GM21825 (cell line): ENCODE measurements around the gene PNRC1.
"Not testable (repeated sequence)": the region's sequence is repeated elsewhere in the genome, so short reads cannot be mapped to it uniquely, and the experiment has no call there.

Experiments used
- ATAC-seq: cut with Tn5 transposase; IDR thresholded peaks from one replicate; pipeline ENCODE4 v1.9.1; 2021; ENCODE audit warnings: mild to moderate bottlenecking, moderate library complexity; ENCODE audit not compliant: unreplicated experiment

Gene PNRC1

DNA sequence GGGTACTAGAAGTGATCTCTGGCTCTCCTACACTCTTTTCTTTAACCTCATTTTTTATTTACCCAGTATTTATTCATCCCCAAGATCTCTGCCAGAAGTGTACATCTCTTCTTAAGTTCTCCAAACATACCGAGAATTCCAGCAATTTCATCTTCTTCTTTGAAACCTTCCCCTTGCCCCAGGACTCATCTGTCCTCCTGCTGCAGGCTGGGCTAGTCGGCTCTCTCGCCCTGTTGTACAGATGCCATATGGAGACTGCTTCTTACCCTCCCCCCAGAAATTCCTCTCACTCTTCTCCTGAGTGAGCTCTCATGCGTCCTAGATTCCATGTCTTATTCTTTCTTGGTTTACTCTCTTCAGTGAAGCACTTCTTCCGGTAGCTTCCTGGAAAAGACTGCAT lies 21.9 kb upstream of the PNRC1 start:
- ATAC-seq: no peak

DNA sequence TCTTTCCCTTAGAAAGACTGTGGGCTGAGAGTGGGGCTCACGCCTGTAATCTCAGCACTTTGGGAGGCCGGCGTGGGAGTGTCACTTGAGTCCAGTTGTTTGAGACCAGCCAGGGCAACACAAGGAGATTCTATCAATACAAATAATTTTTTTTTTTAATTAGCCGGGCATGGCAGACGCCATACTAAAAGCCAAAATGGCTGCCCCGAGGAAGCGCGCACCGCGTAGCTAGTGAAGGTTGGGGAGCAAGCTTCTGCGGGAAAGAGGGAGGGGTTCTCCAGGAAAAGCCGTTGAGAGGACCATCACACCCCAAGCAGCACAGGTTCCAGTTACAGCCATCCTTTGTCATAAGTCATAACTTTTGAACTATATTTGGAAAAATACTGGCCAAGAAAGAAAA lies 21.3 kb upstream of the PNRC1 start:
- no peak for ATAC-seq

DNA sequence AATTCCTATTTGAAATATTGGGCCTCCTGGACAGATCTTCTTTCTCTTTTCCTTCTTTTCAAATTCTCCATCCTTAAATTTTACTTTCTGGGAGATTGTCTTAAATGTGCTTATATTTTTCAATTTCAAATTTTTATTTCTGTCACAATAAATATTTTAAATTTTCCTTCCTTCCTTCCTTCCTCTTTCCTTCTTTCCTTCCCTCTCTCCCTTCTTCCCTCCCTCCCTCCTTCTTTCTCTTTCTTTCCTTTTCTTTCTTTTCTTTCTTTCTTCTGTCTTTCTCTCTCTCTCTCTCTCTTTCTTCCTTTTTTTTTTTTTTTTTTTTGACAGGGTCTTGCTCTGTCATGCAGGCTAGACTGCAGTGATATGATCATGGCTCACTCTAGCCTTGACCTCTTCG lies 16.7 kb upstream of the PNRC1 start:
- ATAC-seq: no peak

DNA sequence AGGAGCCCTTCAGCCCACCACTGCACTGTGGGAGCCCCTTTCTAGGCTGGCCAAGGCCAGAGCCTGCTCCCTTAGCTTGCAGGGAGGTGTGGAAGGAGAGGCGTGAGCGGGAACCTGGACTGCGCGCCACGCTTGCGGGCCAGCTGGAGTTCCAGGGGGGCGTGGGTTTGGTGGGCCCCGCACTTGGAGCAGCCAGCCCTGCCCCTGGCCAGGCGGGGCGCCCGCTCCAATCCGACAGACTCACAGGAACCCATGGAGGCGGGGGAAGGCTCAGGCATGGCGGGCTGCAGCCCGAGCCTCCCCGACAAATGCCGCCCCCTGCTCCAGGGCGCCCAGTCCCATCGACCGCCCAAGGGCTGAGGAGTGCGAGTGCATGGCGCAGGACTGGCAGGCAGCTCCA lies 15.6 kb upstream of the PNRC1 start:
- ATAC-seq: not testable (repeated sequence)

DNA sequence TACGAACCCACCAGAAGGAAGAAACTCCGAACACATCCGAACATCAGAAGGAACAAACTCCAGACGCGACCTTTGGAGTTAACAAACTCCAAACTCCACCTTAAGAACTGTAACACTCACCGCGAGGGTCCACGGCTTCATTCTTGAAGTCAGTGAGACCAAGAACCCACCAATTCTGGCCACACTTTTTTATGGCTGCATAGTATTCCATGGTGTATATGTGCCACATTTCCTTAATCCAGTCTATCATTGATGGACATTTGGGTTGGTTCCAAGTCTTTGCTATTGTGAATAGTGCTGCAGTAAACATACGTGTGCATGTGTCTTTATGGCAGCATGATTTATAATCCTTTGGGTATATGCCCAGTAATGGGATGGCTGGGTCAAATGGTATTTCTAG lies 14.4 kb upstream of the PNRC1 start:
- ATAC-seq: not testable (repeated sequence)

DNA sequence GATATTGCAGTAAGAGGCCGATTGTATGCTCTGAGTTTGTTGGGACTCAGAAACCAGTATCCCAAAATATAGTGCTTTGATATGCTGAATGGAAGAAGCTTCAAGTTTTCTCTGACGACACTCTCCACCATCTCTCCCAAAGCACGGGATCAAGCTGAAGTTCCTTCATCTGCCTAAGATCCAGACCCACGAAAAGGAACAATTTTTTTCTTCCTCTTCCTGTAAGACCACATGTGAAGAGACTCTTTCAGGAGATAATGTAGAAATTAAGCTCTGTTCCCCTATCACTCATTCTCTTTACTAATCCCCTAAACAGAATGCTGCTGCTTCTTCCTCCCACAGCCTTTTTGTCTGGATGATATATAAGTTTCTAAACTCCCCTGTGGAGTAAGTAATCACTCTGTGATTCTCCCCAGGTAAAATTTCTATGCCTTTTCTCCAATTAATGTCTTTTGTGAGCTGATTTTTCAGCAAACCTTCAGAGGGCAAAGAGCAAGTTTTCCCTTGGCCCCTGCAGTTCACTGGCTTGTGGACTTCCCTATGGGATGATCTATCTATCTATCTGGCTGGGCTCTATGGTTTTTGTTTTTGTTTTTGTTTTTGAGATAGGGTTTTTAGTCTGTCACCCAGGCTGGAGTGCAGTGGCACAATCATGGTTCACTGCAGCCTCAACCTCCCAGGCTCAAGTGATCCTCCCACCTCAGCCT lies 13.5 kb upstream of the PNRC1 start:
- no peak for ATAC-seq

DNA sequence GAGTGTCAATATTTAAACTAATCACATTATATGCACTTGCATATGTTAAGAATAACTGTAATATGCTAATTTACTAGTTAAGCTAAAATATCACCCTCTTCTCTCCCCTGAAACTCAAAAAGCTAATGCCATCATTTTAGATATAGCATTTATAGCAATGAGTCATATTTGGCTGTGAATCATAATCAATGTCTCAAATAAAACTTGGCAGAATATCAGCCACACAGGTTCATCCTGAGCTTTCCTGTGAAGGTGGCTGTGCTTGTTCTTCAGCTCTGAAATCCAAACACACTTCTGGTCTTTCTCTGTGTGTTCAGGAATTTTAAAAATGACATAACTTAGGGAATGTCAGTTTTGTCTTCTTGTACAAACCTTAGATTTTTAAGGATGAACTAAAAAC lies 12.8 kb upstream of the PNRC1 start:
- ATAC-seq: no peak

DNA sequence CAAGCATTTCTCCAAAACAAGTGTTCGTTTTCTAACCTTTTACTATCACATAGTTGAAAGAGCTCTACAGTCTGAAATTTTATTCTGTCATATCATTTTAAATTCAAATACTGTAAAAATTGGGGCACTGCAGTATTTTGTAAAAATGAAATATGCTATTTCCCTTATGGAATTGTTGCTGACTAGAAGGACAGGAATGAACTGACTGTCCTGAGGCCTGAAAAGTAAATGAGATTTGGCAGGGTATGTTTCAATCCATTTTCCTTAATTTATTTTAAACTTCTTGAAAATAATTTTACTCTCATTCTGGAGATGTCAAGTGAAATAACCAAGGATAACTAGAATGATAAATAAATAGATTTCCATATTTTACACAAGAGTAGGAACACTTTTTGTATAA lies 11.9 kb upstream of the PNRC1 start:
- no peak for ATAC-seq

DNA sequence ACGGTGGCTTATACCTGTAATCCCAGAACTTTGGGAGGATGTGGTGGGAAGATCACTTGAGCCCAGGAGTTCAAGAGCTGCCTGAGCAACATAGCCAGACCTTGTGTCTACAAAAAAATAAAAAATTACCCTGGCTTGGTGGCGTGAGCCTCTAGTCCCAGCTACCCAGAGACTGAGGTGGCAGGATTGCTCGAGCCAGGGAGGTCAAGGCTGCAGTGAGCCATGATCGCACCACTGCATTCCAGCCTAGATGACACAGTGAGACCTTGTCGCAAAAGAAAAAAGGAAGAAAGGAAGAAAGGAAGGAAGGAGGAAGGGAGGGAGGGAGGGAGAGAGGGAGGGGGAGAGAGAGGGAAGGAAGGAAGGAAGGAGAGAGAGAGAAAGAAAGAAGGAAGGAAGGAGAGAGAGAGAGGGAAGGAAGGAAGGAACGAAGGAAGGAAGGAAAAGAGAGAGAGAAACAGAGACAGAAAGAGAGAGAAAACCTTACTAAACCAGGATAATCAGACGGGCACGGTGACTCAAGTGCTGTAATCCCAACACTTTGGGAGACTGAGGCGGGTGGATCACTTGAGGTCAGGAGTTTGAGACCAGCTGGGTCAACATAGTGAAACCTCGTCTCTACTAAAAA lies 10.9 kb upstream of the PNRC1 start:
- ATAC-seq: no peak

DNA sequence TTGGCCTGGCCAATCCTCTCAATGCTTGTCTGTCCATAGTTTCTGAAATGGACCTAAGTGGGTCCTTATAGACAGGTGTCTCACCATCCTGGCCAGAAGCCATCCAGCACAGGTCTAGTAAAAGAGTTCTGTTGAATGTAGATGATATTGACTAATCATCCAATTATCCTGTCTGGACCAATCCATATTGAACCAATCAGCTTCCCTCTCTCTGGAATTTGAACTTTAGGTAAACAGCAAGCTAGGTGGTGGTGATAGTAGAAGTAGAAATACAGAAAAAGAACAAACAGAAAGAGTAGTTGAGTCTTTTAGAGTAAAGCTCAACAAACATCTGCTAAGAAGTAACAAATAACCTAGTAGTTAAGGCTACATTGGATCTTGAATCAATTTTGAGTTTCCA lies 9.5 kb upstream of the PNRC1 start:
- no peak for ATAC-seq

DNA sequence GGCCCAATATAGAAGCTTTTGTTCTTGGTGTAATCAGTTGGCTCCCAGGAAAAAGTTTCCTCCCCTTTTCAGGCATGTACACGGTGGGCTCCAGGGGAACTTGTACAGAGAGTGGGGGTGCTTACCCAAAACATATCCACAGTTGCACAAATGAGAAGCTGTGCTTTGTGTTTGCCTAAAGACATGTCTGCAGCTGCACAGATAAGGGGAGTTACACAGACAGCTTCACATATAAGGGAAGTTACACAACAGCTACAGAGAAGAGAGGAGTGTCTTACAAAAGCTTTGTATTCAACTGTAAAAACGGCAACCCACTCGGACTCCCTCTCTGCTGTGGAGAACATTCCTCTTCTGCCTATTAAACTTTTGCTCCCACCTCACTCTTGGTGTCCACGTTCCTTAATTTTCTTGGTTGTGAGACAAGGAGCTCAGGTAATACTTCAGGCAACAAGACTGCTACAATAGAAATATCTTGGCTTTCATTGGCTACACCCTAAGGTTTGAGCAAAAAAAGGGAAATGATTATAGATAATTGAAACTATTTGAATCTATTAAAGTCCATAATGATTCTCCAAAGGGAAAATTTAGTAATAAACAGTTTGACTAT lies 7.4 kb upstream of the PNRC1 start:
- no peak for ATAC-seq

DNA sequence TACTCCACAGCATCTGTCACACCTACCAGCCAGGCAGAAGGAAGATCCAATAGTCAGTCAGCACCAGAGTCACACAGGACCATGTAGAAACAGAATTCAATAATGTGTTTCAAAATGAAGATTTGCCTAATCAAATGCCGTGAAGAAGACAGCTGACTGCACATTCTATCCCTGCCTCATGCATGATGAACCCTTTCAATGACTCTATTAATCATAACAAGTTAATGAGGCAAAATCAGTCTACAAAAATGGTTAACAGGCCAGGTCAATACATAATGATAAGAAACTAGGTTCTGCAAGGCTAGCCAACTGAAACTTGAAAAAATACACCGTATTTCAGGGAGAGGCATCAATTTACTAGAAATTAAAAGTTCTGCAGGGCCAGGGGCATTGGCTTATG lies 6.7 kb upstream of the PNRC1 start:
- ATAC-seq: no peak

DNA sequence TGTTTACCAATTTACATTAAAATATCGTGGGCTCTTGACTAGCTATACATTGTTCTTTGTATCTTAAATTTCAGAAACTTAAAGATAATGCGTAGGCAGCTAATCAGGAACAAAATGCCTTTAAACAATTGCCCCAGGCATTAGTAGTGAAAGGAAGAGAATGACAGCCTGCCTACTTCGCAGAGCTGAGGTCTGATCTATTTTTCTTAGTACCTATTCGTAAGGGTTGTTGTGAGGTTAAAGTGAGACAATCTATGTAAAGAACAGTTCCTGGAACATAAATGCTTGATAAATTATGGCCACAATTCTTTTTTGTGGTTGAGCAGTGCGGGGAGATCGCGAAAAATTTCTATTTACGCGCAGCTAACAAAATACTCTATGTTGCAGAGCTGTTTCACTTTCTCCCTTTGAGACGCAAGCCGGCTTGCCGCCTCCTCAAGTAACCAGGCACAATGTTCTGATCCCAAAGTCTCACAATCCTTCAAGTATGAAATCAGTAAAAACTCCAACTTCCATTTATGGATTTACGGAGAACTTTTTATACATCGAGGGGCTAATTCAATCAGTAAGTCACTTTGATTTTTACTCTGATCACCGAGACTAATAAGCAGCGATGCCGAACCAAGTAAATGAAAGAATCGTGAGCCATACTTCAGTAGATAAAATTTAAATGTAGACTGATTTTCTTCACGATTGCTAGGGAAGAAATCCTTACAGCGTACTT lies 878 bp upstream of the PNRC1 start:
- ATAC-seq: no peak

DNA sequence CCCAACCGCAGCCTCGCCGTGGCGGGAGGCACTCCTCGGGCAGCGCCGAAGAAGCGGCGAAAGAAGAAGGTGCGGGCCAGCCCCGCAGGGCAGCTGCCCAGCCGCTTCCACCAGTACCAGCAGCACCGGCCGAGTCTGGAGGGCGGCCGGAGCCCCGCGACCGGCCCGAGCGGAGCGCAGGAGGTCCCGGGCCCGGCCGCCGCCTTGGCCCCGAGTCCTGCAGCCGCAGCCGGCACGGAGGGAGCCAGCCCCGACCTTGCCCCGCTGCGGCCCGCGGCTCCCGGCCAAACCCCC lies 525 bp downstream of the PNRC1 start:
- peak; percentile 8 for ATAC-seq

DNA sequence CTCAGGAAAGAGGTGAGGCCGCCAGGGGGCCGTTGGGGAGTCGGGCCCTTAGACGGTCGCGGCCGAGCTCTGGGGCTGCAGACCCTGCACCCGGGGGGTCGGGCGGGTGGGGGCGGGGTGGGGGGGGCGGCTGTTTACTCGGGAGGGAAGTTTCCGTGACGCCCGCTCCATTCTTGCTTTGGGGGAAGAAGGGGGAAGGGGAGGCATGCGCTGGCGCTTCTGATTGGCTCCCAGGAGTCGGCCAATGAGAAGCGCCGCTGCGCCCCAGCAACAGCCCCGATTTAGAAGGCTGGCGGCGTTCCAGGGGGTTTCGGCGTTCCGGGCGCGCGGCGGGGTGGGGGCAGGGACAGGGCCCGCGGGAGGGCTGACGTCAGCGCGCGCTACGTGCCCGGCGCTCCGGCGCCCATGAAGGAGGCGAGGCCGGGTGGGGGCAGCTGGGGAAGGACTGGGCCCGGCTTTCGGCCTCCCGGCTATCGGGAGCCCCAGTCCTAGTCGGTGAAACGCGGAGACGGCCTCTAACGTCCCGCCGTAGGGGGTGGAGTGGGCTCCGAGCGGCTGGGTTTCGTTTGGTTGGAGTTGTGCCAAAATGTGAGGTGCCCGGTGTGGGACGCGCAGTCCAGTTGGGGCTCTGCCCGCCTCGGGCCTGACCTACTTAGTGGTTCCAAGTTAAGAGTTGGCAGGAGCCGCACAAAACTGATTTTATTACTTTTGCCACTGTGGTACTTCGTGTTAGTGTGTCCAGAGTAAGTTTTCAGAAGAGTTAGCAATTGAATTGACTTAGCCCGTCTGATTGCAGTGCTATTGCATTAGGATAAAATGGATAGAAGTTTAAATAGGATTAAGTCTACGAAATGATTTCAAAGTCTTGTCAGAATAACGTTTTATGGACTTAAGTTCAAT lies 1.1 kb downstream of the PNRC1 start:
- ATAC-seq: peak; percentile 55

DNA sequence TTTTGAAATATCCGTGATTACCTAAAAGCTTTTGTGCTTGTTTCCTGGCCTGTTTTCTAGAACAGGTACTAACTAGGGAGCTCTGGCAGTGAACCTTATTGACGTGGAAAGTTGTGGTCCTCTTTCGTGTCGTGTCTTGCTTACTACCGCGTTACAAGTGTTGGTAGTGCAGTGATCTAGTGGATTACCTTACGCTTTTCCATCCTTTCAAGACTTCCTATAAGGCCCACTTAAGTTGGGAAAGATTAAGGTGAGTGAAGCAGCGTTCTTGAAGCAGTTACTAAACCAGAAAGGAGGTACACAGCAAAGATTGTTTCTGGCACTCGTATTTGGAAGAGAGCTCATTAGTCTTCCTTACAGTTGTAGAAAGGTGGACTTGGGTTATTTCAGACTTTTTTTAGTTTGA lies 1.9 kb downstream of the PNRC1 start:
- no peak for ATAC-seq

DNA sequence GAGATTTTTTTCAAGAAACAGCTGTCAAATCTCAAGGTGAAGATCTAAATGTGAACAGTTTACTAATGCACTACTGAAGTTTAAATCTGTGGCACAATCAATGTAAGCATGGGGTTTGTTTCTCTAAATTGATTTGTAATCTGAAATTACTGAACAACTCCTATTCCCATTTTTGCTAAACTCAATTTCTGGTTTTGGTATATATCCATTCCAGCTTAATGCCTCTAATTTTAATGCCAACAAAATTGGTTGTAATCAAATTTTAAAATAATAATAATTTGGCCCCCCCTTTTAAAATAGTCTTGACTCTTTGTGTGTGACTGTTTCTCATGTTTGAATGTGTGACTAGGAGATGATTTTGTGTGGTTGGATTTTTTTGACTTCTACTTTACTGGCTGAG lies 4.0 kb downstream of the PNRC1 start:
- ATAC-seq: no peak

DNA sequence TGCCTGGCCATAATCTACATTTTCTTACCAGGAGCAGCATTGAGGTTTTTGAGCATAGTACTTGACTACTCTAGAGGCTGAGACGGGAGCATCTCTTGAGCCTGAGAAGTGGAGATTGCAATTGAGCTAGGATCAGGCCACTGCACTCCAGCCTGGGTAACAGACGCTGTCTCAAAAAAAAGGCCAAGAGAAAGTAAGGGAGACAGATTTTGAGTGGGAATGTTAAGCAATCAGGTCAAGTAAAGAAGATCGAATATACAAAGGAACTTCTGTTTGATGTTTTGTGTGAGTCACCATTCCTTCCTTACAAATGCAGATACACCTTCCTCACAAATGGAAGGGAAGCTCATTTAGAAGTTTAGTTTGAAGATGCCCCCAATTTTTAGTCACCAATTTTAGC lies 4.4 kb downstream of the PNRC1 start:
- ATAC-seq: no peak

DNA sequence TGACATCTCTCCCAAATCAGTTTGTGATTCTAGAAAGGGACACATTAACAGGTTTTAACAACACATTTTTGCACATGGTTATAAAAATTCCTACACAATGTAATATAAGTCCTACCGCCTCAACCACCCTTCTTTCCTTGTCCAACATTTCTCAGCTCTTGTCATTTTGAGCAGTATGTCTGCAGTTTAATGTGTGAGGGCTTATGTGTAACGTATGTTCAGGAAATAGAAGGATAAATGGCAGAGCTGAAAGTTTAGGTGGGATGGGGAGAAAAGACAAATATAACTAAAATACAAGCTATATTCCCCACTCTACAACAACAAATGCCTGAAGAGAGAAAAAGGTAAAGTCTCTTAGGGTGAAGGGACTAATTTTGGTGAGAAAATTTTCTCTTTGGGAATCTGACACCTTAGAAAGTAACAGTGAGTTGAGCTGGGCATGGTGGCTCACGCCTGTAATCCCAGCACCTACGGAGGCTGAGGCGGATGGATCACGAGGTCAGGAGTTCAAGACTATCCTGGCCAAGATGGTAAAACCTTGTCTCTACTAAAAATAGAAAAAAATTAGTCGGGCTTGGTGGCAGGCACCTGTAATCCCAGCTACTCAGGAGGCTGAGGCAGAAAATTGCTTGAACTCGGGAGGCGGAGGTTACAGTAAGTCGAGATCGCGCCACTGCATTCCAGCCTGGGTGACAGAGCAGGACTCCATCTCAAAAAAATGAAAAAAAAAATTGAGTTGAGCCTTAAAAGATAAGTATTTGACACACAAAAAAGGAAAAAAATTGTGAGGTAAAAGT lies 5.1 kb downstream of the PNRC1 start:
- no peak for ATAC-seq

DNA sequence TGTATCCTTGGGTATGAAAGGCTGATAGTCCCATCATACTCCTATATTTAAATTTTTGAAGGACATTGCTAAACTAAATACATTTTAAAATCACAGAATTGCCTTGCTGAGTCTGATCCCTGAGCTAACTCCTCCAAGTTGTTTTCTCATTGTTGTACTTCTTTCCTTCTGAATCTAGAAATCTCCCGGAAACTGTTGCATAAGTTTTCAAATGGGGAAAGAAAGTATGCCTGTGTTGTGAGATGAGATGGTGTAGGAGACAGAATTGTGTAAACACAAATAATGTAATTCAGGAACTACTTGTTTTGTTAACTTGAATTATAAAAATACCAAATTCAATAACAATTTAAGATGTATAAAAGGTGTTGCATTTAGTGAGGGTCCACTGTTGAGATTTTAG lies 7.3 kb downstream of the PNRC1 start:
- no peak for ATAC-seq
